CD4-positive, alpha-beta memory T cell (primary cell): ENCODE data around the gene PCDHB3. TPM values are rescaled to one million over a fixed set of nuclear protein-coding genes. Genes with fewer than 3 reads are reported as not detected.
"Not testable (repeated sequence)": the region's sequence is repeated elsewhere in the genome, so short reads cannot be mapped to it uniquely, and the experiment has no call there.

ENCODE experiments used
- CTCF ChIA-PET: fragments of 350-600 bp; sonication (Branson Sonifier 250); formaldehyde crosslinking; loops from one replicate; lab custom pipeline; 2021; ENCODE audit warnings: inconsistent platforms; ENCODE audit not compliant: partially characterized antibody; lab: Charles Lee
- POLR2A ChIA-PET: fragments of 350-600 bp; sonication (Branson Sonifier 250); formaldehyde crosslinking; loops from one replicate; lab custom pipeline; 2021; ENCODE audit not compliant: partially characterized antibody; lab: Charles Lee
- DNase-seq, 5 donors: peaks; one replicate each; pipeline versions ENCODE4 v3.0.0 to v3.0.0-alpha.2; 2020 to 2022; ENCODE audit warnings: mixed read lengths in 1 of 5
- H3K27ac ChIP-seq: one replicate; pipeline ENCODE4 v1.7.0; 2013; ENCODE audit warnings: low read depth, low read length
- H3K27me3 ChIP-seq: 2 replicates; pipeline ENCODE4 v1.7.0; 2013; ENCODE audit warnings: mild to moderate bottlenecking, low read length, moderate library complexity; ENCODE audit not compliant: insufficient read depth
- H3K36me3 ChIP-seq: 2 replicates; pipeline ENCODE4 v1.7.0; 2013; ENCODE audit warnings: mild to moderate bottlenecking, low read length, moderate library complexity; ENCODE audit not compliant: insufficient read depth
- H3K4me1 ChIP-seq: 2 replicates; pipeline ENCODE4 v1.7.0; 2013; ENCODE audit warnings: mild to moderate bottlenecking, low read length, moderate library complexity; ENCODE audit not compliant: insufficient read depth
- H3K4me3 ChIP-seq, 2 donors: one replicate each; pipeline ENCODE4 v1.7.0; 2013; ENCODE audit warnings: low read length in 2 of 2, mild to moderate bottlenecking in 1 of 2
- H3K9me3 ChIP-seq, 2 donors: one replicate each; pipeline ENCODE4 v1.7.0; 2013; ENCODE audit warnings: low read length in 2 of 2, control low read depth in 1 of 2; ENCODE audit not compliant: control insufficient read depth in 1 of 2
- H3K27ac Mint-ChIP-seq, 7 donors: one replicate each; pipeline ENCODE4 v1.8.0; 2020 to 2021; ENCODE audit warnings: mixed read lengths in 7 of 7, mild to moderate bottlenecking in 6 of 7, inconsistent platforms in 3 of 7, moderate library complexity in 3 of 7
- H3K27me3 Mint-ChIP-seq, 2 donors: one replicate each; pipeline ENCODE4 v1.8.0; 2020 to 2021; ENCODE audit warnings: mixed read lengths in 2 of 2
- H3K36me3 Mint-ChIP-seq, 2 donors: one replicate each; pipeline ENCODE4 v1.8.0; 2020 to 2021; ENCODE audit warnings: mixed read lengths in 2 of 2, inconsistent platforms in 1 of 2, mild to moderate bottlenecking in 1 of 2
- H3K4me1 Mint-ChIP-seq, 4 donors: one replicate each; pipeline ENCODE4 v1.8.0; 2020 to 2021; ENCODE audit warnings: mixed read lengths in 4 of 4, mild to moderate bottlenecking in 1 of 4
- H3K4me3 Mint-ChIP-seq, 8 donors: one replicate each; pipeline ENCODE4 v1.8.0; 2020 to 2021; ENCODE audit warnings: mixed read lengths in 8 of 8, mild to moderate bottlenecking in 7 of 8, moderate library complexity in 6 of 8, inconsistent platforms in 3 of 8
- H3K9me3 Mint-ChIP-seq, 8 donors: one replicate each; pipeline ENCODE4 v1.8.0; 2020 to 2021; ENCODE audit warnings: mixed read lengths in 8 of 8, mild to moderate bottlenecking in 5 of 8, inconsistent platforms in 3 of 8, moderate library complexity in 1 of 8
- intact Hi-C: fragments of 100-400 bp; cut with micrococcal nuclease; formaldehyde crosslinking; loops from one replicate; pipeline ENCODE4 v1.15.1; 2023
- polyA plus RNA-seq, 2 donors: library from polyadenylated mRNA; unstranded; fragments of 300-500 nt; fragmentation: Illumina TruSeq; gene quantifications; one replicate each; pipeline ENCODE4 v1.2.3, GENCODE V29; 2021
- total RNA-seq, 2 experiments: library from RNA; stranded (reverse); gene quantifications; one replicate each; pipeline ENCODE4 v1.2.3, GENCODE V29; 2021

PCDHB3 gene
- total and polyA plus RNA-seq, 4 experiments from 2014 or later, result not detected

DNA sequence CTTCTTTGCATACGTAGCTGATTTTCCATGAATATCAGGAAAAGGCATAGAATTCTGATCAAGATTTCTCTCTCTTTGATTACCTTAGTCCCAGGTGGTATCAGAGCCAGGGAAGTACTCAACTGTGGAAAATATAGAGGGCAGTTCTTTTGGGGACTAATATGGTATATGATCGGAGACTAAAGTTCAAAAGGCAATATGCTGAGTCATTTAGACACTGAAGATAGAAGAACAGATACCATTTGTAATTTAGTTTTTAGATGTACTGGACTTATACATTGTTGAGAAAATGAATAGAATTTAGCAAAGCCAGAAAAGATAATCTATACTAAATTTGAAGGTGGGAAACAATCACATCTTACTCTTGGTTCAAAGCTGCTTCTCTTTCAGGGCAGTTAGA lies 5.1 kb downstream of the PCDHB3 start:
- CTCF ChIA-PET, result no interaction called here
- H3K27ac ChIP-seq, result no peak overlapping the region
- H3K4me3 ChIP-seq, result no peak overlapping the region
- Mint-ChIP-seq H3K4me3 (no peak overlapping the region), H3K36me3 (no peaks in the 10 kb centered on the region), H3K4me1 (peaks cover 0 to 1% (median 0%) of the 10 kb centered on the region in 4 donors), H3K9me3 (peaks cover 0 to 26% (median 20%) of the 10 kb centered on the region in 8 donors), H3K27ac (no peak overlapping the region), H3K27me3 (peaks cover 5 to 8% of the 10 kb centered on the region in 2 donors)
- H3K36me3 ChIP-seq, result no peaks in the 10 kb centered on the region
- H3K9me3 ChIP-seq, result no peaks in the 10 kb centered on the region
- intact Hi-C loops, result no loop called here
- no peaks in the 10 kb centered on the region for H3K27me3 ChIP-seq
- H3K4me1 ChIP-seq, result no peaks in the 10 kb centered on the region
- DNase-seq, result no peak
- POLR2A ChIA-PET, result no interaction called here

DNA sequence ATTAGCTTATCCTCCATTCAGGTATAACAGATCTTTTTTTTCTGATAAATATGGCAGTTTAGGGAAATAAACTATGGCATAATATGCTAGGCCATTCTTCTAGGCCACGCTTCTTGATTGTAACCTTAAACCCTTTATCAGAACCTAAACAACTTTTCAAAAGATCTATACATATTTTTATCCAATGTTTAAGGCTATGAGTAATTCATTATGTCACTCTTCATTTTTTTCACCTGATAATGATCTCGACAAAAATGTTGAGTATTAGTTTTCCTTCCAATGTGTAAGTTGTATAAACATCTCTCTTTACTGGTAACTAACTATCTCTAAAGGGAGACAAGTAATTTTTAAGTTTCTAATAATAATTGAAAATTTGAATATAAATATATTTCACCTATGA lies 19.0 kb downstream of the PCDHB3 start:
- H3K27me3 ChIP-seq, result no peaks in the 10 kb centered on the region
- H3K4me3 ChIP-seq, result no peak overlapping the region
- H3K9me3 ChIP-seq, result no peaks in the 10 kb centered on the region
- H3K4me1 Mint-ChIP-seq, result no peaks in the 10 kb centered on the region
- H3K36me3 ChIP-seq, result no peaks in the 10 kb centered on the region
- H3K36me3 Mint-ChIP-seq, result peaks cover 0 to 6% of the 10 kb centered on the region in 2 donors
- ChIA-PET CTCF (no interaction called here), POLR2A (no interaction called here)
- no peak overlapping the region for H3K27ac ChIP-seq
- intact Hi-C loops, result no loop called here
- no peaks in the 10 kb centered on the region for H3K4me1 ChIP-seq
- no peak for DNase-seq
- no peak overlapping the region for H3K4me3 Mint-ChIP-seq
- peaks cover 1 to 12% of the 10 kb centered on the region in 2 donors for H3K27me3 Mint-ChIP-seq
- H3K9me3 Mint-ChIP-seq, result peaks cover 6 to 46% (median 33%) of the 10 kb centered on the region in 8 donors
- H3K27ac Mint-ChIP-seq, result no peak overlapping the region

DNA sequence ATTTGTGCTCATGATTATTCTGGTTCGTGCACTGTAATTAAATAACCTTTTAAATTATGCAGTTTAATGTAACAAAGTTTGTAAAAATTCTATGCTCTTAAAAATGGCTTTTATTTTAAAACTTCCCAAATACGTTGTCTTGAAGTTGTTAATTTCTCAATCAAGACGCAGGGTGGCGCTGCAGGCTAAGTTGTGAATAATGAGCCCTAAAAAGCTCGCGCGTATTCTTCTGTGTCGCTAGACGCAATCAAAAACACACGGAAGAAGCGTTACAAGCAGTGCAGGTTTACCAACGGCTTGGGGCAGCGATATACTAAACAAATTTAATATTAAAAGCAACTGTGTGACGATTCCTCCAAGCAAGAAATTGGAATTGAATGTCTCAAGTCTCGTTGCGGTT lies 21.3 kb downstream of the PCDHB3 start, which contains the start of gene PCDHB4:
Gene PCDHB4 (plus strand): TSS at position 256 of the 400 bp plus-strand sequence. CDS start 181 bp downstream, outside the sequence.
- DNase-seq, result no peak
- Histone ChIP-seq H3K36me3 (no peaks in the 10 kb centered on the region), H3K4me1 (no peaks in the 10 kb centered on the region), H3K27me3 (no peaks in the 10 kb centered on the region), H3K27ac (no peak within 1 kb of the TSS), H3K9me3 (no peaks in the 10 kb centered on the region), H3K4me3 (no peak within 1 kb of the TSS)
- no peaks in the 10 kb centered on the region for H3K4me1 Mint-ChIP-seq
- ChIA-PET CTCF (no interaction called here), POLR2A (no interaction called here)
- peaks cover 2 to 14% of the 10 kb centered on the region in 2 donors for H3K27me3 Mint-ChIP-seq
- intact Hi-C loops, result no loop called here
- peaks cover 0 to 6% of the 10 kb centered on the region in 2 donors for H3K36me3 Mint-ChIP-seq
- H3K27ac Mint-ChIP-seq, result no peak within 1 kb of the TSS
- peak within 1 kb of the TSS in 1 of 8 donors; percentile 31 for H3K4me3 Mint-ChIP-seq
- H3K9me3 Mint-ChIP-seq, result peaks cover 3 to 35% (median 16%) of the 10 kb centered on the region in 8 donors

DNA sequence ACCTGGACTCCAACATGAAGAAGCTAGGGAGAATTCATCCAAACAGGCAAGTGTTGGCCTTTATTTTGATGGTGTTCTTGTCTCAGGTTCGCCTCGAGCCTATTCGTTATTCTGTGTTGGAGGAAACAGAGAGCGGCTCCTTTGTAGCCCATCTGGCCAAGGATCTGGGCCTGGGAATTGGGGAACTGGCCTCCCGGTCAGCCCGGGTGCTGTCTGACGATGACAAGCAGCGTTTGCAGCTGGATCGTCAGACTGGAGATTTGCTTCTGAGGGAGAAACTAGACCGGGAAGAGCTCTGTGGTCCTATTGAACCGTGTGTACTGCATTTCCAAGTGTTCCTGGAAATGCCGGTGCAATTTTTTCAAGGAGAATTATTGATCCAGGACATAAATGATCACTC lies 21.7 kb downstream of the PCDHB3 start:
- CTCF ChIA-PET, result no interaction called here
- H3K36me3 Mint-ChIP-seq, result peaks cover 0 to 6% of the 10 kb centered on the region in 2 donors
- POLR2A ChIA-PET, result no interaction called here
- no peaks in the 10 kb centered on the region for H3K4me1 ChIP-seq
- peaks cover 2 to 14% of the 10 kb centered on the region in 2 donors for H3K27me3 Mint-ChIP-seq
- H3K27ac Mint-ChIP-seq, result no peak overlapping the region
- no peak overlapping the region for H3K27ac ChIP-seq
- no peaks in the 10 kb centered on the region for H3K4me1 Mint-ChIP-seq
- no peak overlapping the region for H3K4me3 ChIP-seq
- intact Hi-C loops, result no loop called here
- H3K9me3 ChIP-seq, result no peaks in the 10 kb centered on the region
- no peak overlapping the region for H3K4me3 Mint-ChIP-seq
- H3K27me3 ChIP-seq, result no peaks in the 10 kb centered on the region
- DNase-seq, result no peak
- peaks cover 0 to 31% (median 13%) of the 10 kb centered on the region in 8 donors for H3K9me3 Mint-ChIP-seq
- H3K36me3 ChIP-seq, result no peaks in the 10 kb centered on the region

GRCh38 chr5:141123396-141124135 lies 23.3 kb downstream of the PCDHB3 start:
- POLR2A ChIA-PET, H3K4me1 Mint-ChIP-seq, H3K36me3 ChIP-seq, intact Hi-C loops, H3K9me3 ChIP-seq, H3K4me3 Mint-ChIP-seq, H3K27me3 ChIP-seq, H3K27ac Mint-ChIP-seq, DNase-seq, CTCF ChIA-PET, H3K27ac ChIP-seq, H3K36me3 Mint-ChIP-seq, H3K4me3 ChIP-seq, H3K4me1 ChIP-seq: not testable (repeated sequence)
- Mint-ChIP-seq H3K27me3 (peaks cover 2 to 14% of the 10 kb centered on the region in 2 donors), H3K9me3 (peaks cover 0 to 27% (median 11%) of the 10 kb centered on the region in 8 donors)

GRCh38 chr5:141127305-141127704 lies 27.0 kb downstream of the PCDHB3 start:
- peaks cover 6 to 8% of the 10 kb centered on the region in 2 donors for H3K27me3 Mint-ChIP-seq
- CTCF ChIA-PET, result no interaction called here

DNA sequence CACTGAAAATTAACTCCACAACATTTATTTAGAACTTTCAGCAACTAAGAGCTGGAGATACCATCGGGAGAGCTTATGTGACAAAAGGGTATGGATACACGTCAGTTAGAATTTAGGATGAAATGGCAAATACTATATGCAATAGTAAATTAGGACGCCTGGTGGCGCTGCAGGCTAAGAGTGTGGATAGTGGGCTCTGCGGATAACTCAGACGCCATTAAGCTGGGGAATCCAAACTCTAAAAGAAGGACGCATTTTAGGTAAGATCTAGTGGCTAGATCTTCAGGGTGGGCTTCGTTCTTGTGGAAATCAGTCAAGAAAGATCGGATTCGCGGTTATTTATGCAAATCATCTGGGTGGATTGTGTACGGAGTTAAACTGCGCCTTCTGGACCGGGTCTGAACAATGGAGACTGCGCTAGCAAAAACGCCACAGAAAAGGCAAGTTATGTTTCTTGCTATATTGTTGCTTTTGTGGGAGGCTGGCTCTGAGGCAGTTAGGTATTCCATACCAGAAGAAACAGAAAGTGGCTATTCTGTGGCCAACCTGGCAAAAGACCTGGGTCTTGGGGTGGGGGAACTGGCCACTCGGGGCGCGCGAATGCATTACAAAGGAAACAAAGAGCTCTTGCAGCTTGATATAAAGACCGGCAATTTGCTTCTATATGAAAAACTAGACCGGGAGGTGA lies 34.9 kb downstream of the PCDHB3 start, which contains the start of gene PCDHB5:
Gene PCDHB5 (plus strand): TSS at position 177 of the 688 bp plus-strand sequence. CDS start 229 bp downstream, at position 406.
- DNase-seq, result peak in 1 of 5 donors; percentile 4
- CTCF ChIA-PET, result no interaction called here
- POLR2A ChIA-PET, result no interaction called here

More at GRCh38 chr5:141127305-141127704, 27.0 kb downstream of the PCDHB3 start:
- no peak overlapping the region for H3K4me3 ChIP-seq
- POLR2A ChIA-PET, result no interaction called here
- H3K4me1 Mint-ChIP-seq, result no peaks in the 10 kb centered on the region
- no peaks in the 10 kb centered on the region for H3K9me3 ChIP-seq
- no peaks in the 10 kb centered on the region for H3K4me1 ChIP-seq
- H3K27ac Mint-ChIP-seq, result no peak overlapping the region
- H3K4me3 Mint-ChIP-seq, result no peak overlapping the region
- H3K27ac ChIP-seq, result no peak overlapping the region
- H3K9me3 Mint-ChIP-seq, result peaks cover 0 to 20% (median 10%) of the 10 kb centered on the region in 8 donors
- intact Hi-C loops, result no loop called here
- H3K36me3 ChIP-seq, result no peaks in the 10 kb centered on the region
- DNase-seq, result no peak
- peaks cover 0 to 6% of the 10 kb centered on the region in 2 donors for H3K36me3 Mint-ChIP-seq
- H3K27me3 ChIP-seq, result no peaks in the 10 kb centered on the region

More for the DNA sequence above, 34.9 kb downstream of the PCDHB3 start, which contains the start of gene PCDHB5:
- Mint-ChIP-seq H3K4me3 (peak within 1 kb of the TSS; percentile 25 to 88 (median 64)), H3K4me1 (peaks cover 1 to 9% (median 6%) of the 10 kb centered on the region in 4 donors), H3K27ac (no peak within 1 kb of the TSS), H3K9me3 (peaks cover 9 to 62% (median 48%) of the 10 kb centered on the region in 8 donors), H3K27me3 (peaks cover 10 to 13% of the 10 kb centered on the region in 2 donors), H3K36me3 (peaks cover 0 to 7% of the 10 kb centered on the region in 2 donors)
- Histone ChIP-seq H3K27me3 (no peaks in the 10 kb centered on the region), H3K27ac (no peak within 1 kb of the TSS), H3K36me3 (no peaks in the 10 kb centered on the region), H3K9me3 (no peaks in the 10 kb centered on the region), H3K4me1 (no peaks in the 10 kb centered on the region), H3K4me3 (no peak within 1 kb of the TSS)
- intact Hi-C loops, result no loop called here
